MCF 10A (cell line): Measurements from ENCODE around the gene CORO2B. TPM values are rescaled to one million over a fixed set of nuclear protein-coding genes. Genes with fewer than 3 reads are reported as not detected.
A peak's percentile ranks its signal among the peaks of the same experiment; 100 is the strongest.

Experiments used
- BruUV-seq: library from RNA; stranded (reverse); fragments of 400-500 nt; replicated peaks from 2 replicates; lab custom pipeline; 2021; lab: Mats Ljungman, UMichigan
- CTCF ChIA-PET: fragments of 300-600 bp; sonication (Branson Sonifier 250); formaldehyde crosslinking; extraction: SDS; loops from one replicate; lab custom pipeline; 2021; ENCODE audit warnings: antibody characterized with exemption, inconsistent platforms; lab: Yijun Ruan, JAX
- POLR2A ChIA-PET: fragments of 300-600, 350-650 bp; sonication (Branson Sonifier 250); formaldehyde crosslinking; extraction: SDS; loops from one replicate; lab custom pipeline; 2020; ENCODE audit warnings: antibody characterized with exemption, inconsistent platforms; lab: Yijun Ruan, JAX
- DNase-seq: peaks from one replicate; pipeline ENCODE4 v3.0.0-alpha.2; 2018; ENCODE audit not compliant: unreplicated experiment
- H3K27ac Mint-ChIP-seq: one replicate; pipeline ENCODE4 v1.8.0; 2022; ENCODE audit warnings: mild to moderate bottlenecking, low read depth, mixed read lengths; ENCODE audit not compliant: unreplicated experiment
- H3K27me3 Mint-ChIP-seq: one replicate; pipeline ENCODE4 v1.8.0; 2022; ENCODE audit warnings: mixed read lengths; ENCODE audit not compliant: insufficient read depth, unreplicated experiment
- H3K36me3 Mint-ChIP-seq: one replicate; pipeline ENCODE4 v1.8.0; 2022; ENCODE audit warnings: mild to moderate bottlenecking, moderate library complexity, mixed read lengths; ENCODE audit not compliant: insufficient read depth, unreplicated experiment
- H3K4me1 Mint-ChIP-seq: one replicate; pipeline ENCODE4 v1.8.0; 2022; ENCODE audit warnings: mixed read lengths; ENCODE audit not compliant: insufficient read depth, unreplicated experiment
- H3K4me3 Mint-ChIP-seq: one replicate; pipeline ENCODE4 v1.8.0; 2022; ENCODE audit warnings: mild to moderate bottlenecking, moderate library complexity, mixed read lengths; ENCODE audit not compliant: unreplicated experiment
- H3K9me3 Mint-ChIP-seq: one replicate; pipeline ENCODE4 v1.8.0; 2022; ENCODE audit warnings: mixed read lengths; ENCODE audit not compliant: unreplicated experiment
- CTCF ChIP-seq: fragments of 200-600 bp; IDR thresholded peaks from one replicate; pipeline ENCODE4 v1.8.0; 2022; ENCODE audit warnings: antibody characterized with exemption, mild to moderate bottlenecking; ENCODE audit not compliant: unreplicated experiment
- intact Hi-C: fragments of 100-400 bp; cut with micrococcal nuclease; formaldehyde crosslinking; loops from 2 replicates; pipeline ENCODE4 v1.14.1; 2022
- total RNA-seq: library from RNA; stranded (reverse); gene quantifications from 2 replicates; pipeline ENCODE4 v1.2.3, GENCODE V29; 2022

CORO2B gene
- total RNA-seq, 1 experiment from 2014 or later: 0.79 TPM

- Mint-ChIP-seq H3K27me3 (peaks cover 14% of the 10 kb centered on the region), H3K27ac (no peak overlapping the region), H3K4me3 (no peak overlapping the region), H3K9me3 (no peaks in the 10 kb centered on the region), H3K4me1 (peaks cover 4% of the 10 kb centered on the region), H3K36me3 (peaks cover 2% of the 10 kb centered on the region)
- no TSS peak for BruUV-seq
- POLR2A ChIA-PET: no interaction called here
- no peak for TF ChIP-seq CTCF
- CTCF ChIA-PET: interaction anchor here (0.7 to 1.8 kb wide), 5 partner anchors 12 to 100 kb away, joined by 3 to 7 read pairs (median 6); no protein-coding TSS in a partner anchor
- intact Hi-C loops: no loop called here
- no peak for DNase-seq
Observed at GRCh38 chr15:68574046-68574445, 4.7 kb upstream of the CORO2B start.

GRCh38 chr15:68574629-68575028, 4.2 kb upstream of the CORO2B start:
- no peak for TF ChIP-seq CTCF
- CTCF ChIA-PET: interaction anchor here (1.4 to 1.8 kb wide), 2 partner anchors 14 to 100 kb away, joined by 6 to 7 read pairs; no protein-coding TSS in a partner anchor
- peaks cover 4% of the 10 kb centered on the region for H3K4me1 Mint-ChIP-seq
- no peak for DNase-seq
- no peak overlapping the region for H3K27ac Mint-ChIP-seq
- POLR2A ChIA-PET: no interaction called here
- BruUV-seq: no TSS peak
- H3K27me3 Mint-ChIP-seq: peaks cover 14% of the 10 kb centered on the region
- intact Hi-C loops: loop anchor here (5.0 kb wide), 1 partner anchor 98 kb away; no protein-coding TSS in a partner anchor
- no peaks in the 10 kb centered on the region for H3K36me3 Mint-ChIP-seq
- H3K9me3 Mint-ChIP-seq: no peaks in the 10 kb centered on the region
- H3K4me3 Mint-ChIP-seq: no peak overlapping the region

DNA sequence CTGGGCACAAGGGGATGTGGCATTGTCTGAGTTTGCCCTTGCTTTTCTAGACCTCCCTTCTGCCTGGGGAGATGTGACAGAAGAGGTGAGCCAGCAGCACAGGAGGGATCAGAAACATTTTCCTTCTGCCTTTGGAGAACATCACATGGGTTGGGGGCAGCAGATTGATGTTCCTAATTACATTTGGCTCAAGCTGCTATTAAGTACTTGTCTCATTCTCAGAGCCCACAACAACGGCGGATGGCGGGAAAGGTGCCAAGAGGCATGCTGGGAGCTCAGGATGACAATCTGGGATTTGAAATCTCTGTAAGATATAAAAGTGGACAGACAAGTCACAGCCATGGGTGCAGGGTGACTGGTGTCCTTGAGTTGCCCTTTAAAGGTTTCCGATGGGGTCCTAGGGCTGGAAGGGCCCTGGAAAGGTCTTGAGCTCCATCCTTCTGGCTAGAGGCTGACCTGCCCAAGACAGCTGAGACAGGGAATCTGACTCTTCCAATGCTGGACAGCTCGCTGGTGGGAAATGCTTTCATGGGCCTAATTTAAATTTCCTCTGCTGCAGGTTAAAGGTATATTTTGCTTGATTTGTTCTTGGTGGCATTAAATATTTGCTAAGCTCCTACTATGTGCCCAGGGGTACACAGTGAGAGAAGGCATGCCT, 2.4 kb upstream of the CORO2B start:
- ChIA-PET CTCF (interaction anchor here (1.2 to 1.5 kb wide), 3 partner anchors 22 to 98 kb away, joined by 3 to 11 read pairs (median 5); no protein-coding TSS in a partner anchor), POLR2A (no interaction called here)
- Mint-ChIP-seq H3K36me3 (no peaks in the 10 kb centered on the region), H3K4me3 (no peak overlapping the region), H3K4me1 (peaks cover 4% of the 10 kb centered on the region), H3K9me3 (no peaks in the 10 kb centered on the region), H3K27ac (no peak overlapping the region), H3K27me3 (peaks cover 14% of the 10 kb centered on the region)
- no peak for DNase-seq
- no TSS peak for BruUV-seq
- intact Hi-C loops: loop anchor here (5.0 kb wide), 1 partner anchor 96 kb away; no protein-coding TSS in a partner anchor
- TF ChIP-seq CTCF: no peak

DNA sequence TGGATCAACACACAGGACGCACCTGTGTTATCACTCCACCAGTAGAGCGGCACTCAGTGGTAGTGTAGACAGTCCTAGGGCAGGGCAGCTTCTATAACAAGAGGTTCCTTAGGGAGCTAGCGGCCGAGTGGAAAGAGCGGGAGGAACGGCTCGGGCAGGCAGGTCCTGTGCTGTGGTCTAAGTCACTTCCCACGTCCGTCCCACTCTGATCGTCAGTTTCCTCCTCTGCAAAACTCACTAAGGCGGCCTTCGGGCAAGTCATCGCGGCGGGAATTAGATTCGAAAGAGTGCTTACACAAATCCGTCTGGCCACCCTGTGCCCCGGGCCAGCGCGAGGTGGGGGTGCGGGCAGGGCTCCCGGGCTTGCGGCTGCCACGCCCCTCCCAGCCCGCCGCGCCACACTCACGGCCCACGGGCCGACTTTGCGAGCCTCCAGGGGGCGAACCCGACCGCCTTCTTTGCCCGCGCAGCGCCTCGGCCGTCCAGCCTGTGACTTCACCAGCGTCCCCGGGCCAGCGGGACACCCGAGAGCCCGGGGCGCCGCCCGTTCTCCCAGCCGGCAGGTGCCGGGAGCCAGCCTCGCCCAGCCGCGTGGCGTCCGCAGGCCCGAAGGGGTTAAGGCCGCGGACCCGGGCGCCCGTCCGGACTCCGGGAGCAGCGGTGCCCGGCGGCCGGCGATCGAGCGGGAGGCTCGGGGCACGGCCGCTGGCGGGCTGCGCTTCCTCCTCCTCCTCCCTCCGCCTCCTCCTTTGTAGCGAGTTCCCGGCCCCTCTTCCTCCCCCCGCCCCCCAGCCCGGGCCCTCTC, 416 bp upstream of the CORO2B start:
- POLR2A ChIA-PET: no interaction called here
- CTCF ChIA-PET: interaction anchor here (0.6 to 1.4 kb wide), 2 partner anchors 29 to 73 kb away, joined by 3 to 5 read pairs; no protein-coding TSS in a partner anchor
- H3K36me3 Mint-ChIP-seq: no peaks in the 10 kb centered on the region
- peaks cover 4% of the 10 kb centered on the region for H3K4me1 Mint-ChIP-seq
- H3K4me3 Mint-ChIP-seq: peak overlapping the region; percentile 63
- BruUV-seq: no TSS peak
- no peaks in the 10 kb centered on the region for H3K9me3 Mint-ChIP-seq
- H3K27ac Mint-ChIP-seq: no peak overlapping the region
- intact Hi-C loops: loop anchor here (5.0 kb wide), 1 partner anchor 94 kb away; no protein-coding TSS in a partner anchor
- H3K27me3 Mint-ChIP-seq: peaks cover 6% of the 10 kb centered on the region
- TF ChIP-seq CTCF: peak; percentile 25
- DNase-seq: peak; percentile 39
